Neural progenitor cell (in vitro differentiated cells): ENCODE data around the gene NSUN2. TPM values are rescaled to one million over a fixed set of nuclear protein-coding genes. Genes with fewer than 3 reads are reported as not detected.
"Not testable (repeated sequence)": the region's sequence is repeated elsewhere in the genome, so short reads cannot be mapped to it uniquely, and the experiment has no call there.

Experiments used
- DNase-seq: peaks from one replicate; pipeline ENCODE4 v3.0.0-alpha.2; 2016; ENCODE audit warnings: low spot score
- H2AFZ ChIP-seq: fragments of 200-600 bp; sonication (generic); replicated peaks from 2 replicates; pipeline ENCODE4 v1.6.1; 2016; ENCODE audit warnings: antibody characterized with exemption
- H3F3A ChIP-seq: fragments of 200-600 bp; sonication (generic); 2 replicates; pipeline ENCODE4 v1.6.1; 2016; ENCODE audit warnings: antibody characterized with exemption, low read depth
- H3K27ac ChIP-seq: fragments of 200-600 bp; sonication (generic); 2 replicates; pipeline ENCODE4 v1.5.1; 2016; ENCODE audit warnings: mild to moderate bottlenecking
- H3K27me3 ChIP-seq: fragments of 200-600 bp; sonication (generic); 2 replicates; pipeline ENCODE4 v1.6.1; 2016; ENCODE audit warnings: mild to moderate bottlenecking, moderate library complexity
- H3K36me3 ChIP-seq: fragments of 200-600 bp; sonication (generic); 2 replicates; pipeline ENCODE4 v1.5.1; 2016
- H3K4me1 ChIP-seq: fragments of 200-600 bp; sonication (generic); 2 replicates; pipeline ENCODE4 v1.6.1; 2016; ENCODE audit warnings: mixed run types
- H3K4me2 ChIP-seq: fragments of 200-600 bp; sonication (generic); 2 replicates; pipeline ENCODE4 v1.6.1; 2016
- H3K4me3 ChIP-seq: fragments of 200-600 bp; sonication (generic); 2 replicates; pipeline ENCODE4 v1.5.1; 2016
- H3K79me2 ChIP-seq: fragments of 200-600 bp; sonication (generic); 2 replicates; pipeline ENCODE4 v1.6.1; 2016; ENCODE audit warnings: low read depth
- H3K9ac ChIP-seq: fragments of 200-600 bp; sonication (generic); 2 replicates; pipeline ENCODE4 v1.6.1; 2016
- H3K9me3 ChIP-seq: fragments of 200-600 bp; sonication (generic); 2 replicates; pipeline ENCODE4 v1.5.1; 2016; ENCODE audit warnings: low read depth
- H4K20me1 ChIP-seq: fragments of 200-600 bp; sonication (generic); 2 replicates; pipeline ENCODE4 v1.6.1; 2016; ENCODE audit warnings: low read depth
- H3K27ac Mint-ChIP-seq: 3 replicates; pipeline ENCODE4 v1.8.0; 2021; ENCODE audit warnings: mixed read lengths
- H3K27me3 Mint-ChIP-seq: 2 replicates; pipeline ENCODE4 v1.8.0; 2022; ENCODE audit warnings: low read depth, mild to moderate bottlenecking, inconsistent platforms, moderate library complexity, mixed read lengths; ENCODE audit not compliant: insufficient read depth
- H3K36me3 Mint-ChIP-seq: 3 replicates; pipeline ENCODE4 v1.8.0; 2021; ENCODE audit warnings: mixed read lengths
- H3K4me1 Mint-ChIP-seq: 3 replicates; pipeline ENCODE4 v1.8.0; 2021; ENCODE audit warnings: mixed read lengths
- H3K4me3 Mint-ChIP-seq: 3 replicates; pipeline ENCODE4 v1.8.0; 2021; ENCODE audit warnings: mild to moderate bottlenecking, moderate library complexity, mixed read lengths
- H3K9me3 Mint-ChIP-seq: 3 replicates; pipeline ENCODE4 v1.8.0; 2020; ENCODE audit warnings: mixed read lengths
- CTCF ChIP-seq: fragments of 200-600 bp; sonication (generic); IDR thresholded peaks from 2 replicates; pipeline ENCODE4 v1.5.1; 2017; ENCODE audit warnings: antibody characterized with exemption, mild to moderate bottlenecking
- EZH2 ChIP-seq: fragments of 200-600 bp; sonication (generic); IDR thresholded peaks from 2 replicates; pipeline ENCODE4 v1.6.1; 2017; ENCODE audit warnings: antibody characterized with exemption, mild to moderate bottlenecking, moderate library complexity
- EZH2phosphoT487 ChIP-seq: fragments of 200-600 bp; sonication (generic); IDR thresholded peaks from 2 replicates; pipeline ENCODE4 v1.6.1; 2017; ENCODE audit warnings: antibody characterized with exemption
- total RNA-seq: library from RNA; depleted of rRNA; stranded (reverse); fragments of >200 nt; gene quantifications from 2 replicates; pipeline ENCODE4 v1.2.3, GENCODE V29; 2015; ENCODE audit warnings: low replicate concordance

NSUN2 gene
- total RNA-seq, 1 donor from 2014 or later, result 65.4 TPM

DNA sequence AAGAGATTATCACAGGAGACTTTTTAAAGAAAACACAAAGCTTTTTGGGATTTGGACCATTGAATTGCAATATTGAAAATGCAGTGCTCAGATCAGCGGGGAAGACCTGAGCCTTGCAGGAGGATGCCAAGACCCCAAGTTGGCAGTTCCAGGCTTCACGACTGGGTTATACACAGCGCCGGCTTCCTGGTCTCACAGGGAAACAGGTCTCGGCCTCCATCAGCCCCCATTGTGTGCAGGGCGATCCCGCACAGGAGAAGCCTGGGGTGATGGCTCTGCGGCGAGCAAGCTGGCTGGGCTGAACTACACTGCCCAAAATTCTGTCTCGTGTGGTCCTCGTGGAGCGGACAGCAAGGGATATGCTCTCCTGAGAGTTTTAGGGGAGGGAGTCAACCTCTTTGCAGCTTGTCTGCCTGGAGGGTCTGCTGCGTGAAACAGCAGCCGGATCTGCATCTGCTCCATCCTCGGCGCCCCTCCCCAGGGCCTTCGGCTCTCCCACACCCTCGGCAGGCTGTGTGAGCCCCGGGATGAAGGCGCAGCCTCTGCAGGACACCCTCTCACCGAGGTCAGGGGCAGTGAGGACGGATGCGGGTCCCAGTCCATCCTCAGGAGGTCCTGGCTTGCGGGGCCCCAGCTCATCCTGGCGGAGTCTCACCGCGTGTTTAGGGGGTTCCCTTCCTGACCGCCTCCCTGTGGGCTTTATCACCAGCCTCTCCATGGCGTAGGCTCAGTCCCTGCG, 60.6 kb downstream of the NSUN2 start:
- H3K4me3 Mint-ChIP-seq, result no peak overlapping the region
- no peaks in the 10 kb centered on the region for H4K20me1 ChIP-seq
- H3K27me3 ChIP-seq, result no peaks in the 10 kb centered on the region
- H3K4me2 ChIP-seq, result no peak overlapping the region
- no peaks in the 10 kb centered on the region for H3K79me2 ChIP-seq
- H3K4me1 Mint-ChIP-seq, result peaks cover 8% of the 10 kb centered on the region
- no peak for TF ChIP-seq EZH2
- TF ChIP-seq CTCF, result no peak
- no peak for TF ChIP-seq EZH2phosphoT487
- no peak overlapping the region for H3K9ac ChIP-seq
- peaks cover 10% of the 10 kb centered on the region for H3K27me3 Mint-ChIP-seq
- no peaks in the 10 kb centered on the region for H3K36me3 Mint-ChIP-seq
- H3K36me3 ChIP-seq, result no peaks in the 10 kb centered on the region
- no peak overlapping the region for H3K4me3 ChIP-seq
- H3K4me1 ChIP-seq, result no peaks in the 10 kb centered on the region
- no peaks in the 10 kb centered on the region for H3K9me3 Mint-ChIP-seq
- no peak for DNase-seq
- H3K9me3 ChIP-seq, result no peaks in the 10 kb centered on the region
- H2AFZ ChIP-seq, result no peak overlapping the region
- no peak overlapping the region for H3K27ac ChIP-seq
- no peaks in the 10 kb centered on the region for H3F3A ChIP-seq
- H3K27ac Mint-ChIP-seq, result no peak overlapping the region

DNA sequence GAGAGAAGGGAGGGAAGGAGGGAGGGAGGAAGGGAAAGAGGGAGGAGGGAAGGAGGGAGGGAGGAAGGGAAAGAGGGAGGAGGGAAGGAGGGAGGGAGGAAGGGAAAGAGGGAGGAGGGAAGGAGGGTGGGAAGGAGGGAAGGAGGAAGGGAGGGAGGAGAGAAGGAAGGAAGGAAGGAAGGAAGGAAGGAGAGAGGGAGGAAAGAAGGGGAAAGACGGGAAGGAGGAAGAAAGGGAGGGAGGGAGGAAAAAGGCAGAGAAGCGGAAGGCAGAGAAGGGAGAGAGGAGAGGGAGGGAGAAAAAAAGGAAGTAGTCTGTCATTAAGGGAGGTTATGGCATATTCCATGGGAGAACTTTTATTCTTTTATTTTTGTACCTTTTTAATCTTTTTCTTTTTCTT, 61.2 kb downstream of the NSUN2 start:
- not testable (repeated sequence) for H4K20me1 ChIP-seq, H3K27me3 ChIP-seq, H3K4me1 ChIP-seq, H3K79me2 ChIP-seq, H3K27me3 Mint-ChIP-seq, H3F3A ChIP-seq, H3K27ac ChIP-seq, H3K4me3 Mint-ChIP-seq, H2AFZ ChIP-seq, H3K4me2 ChIP-seq, H3K36me3 Mint-ChIP-seq, H3K9me3 Mint-ChIP-seq, H3K36me3 ChIP-seq, H3K9me3 ChIP-seq, H3K4me1 Mint-ChIP-seq, H3K27ac Mint-ChIP-seq, H3K9ac ChIP-seq, H3K4me3 ChIP-seq, DNase-seq

GRCh38 chr5:6570530-6570929, 62.3 kb downstream of the NSUN2 start:
- no peaks in the 10 kb centered on the region for H3K36me3 Mint-ChIP-seq
- no peaks in the 10 kb centered on the region for H3K27me3 ChIP-seq
- no peak overlapping the region for H3K9ac ChIP-seq
- H2AFZ ChIP-seq, result no peak overlapping the region
- H3K4me1 ChIP-seq, result no peaks in the 10 kb centered on the region
- peaks cover 8% of the 10 kb centered on the region for H3K4me1 Mint-ChIP-seq
- no peak overlapping the region for H3K27ac ChIP-seq
- no peak overlapping the region for H3K27ac Mint-ChIP-seq
- H3F3A ChIP-seq, result no peaks in the 10 kb centered on the region
- TF ChIP-seq EZH2, result no peak
- no peaks in the 10 kb centered on the region for H3K36me3 ChIP-seq
- DNase-seq, result no peak
- H3K4me2 ChIP-seq, result no peak overlapping the region
- no peak overlapping the region for H3K4me3 Mint-ChIP-seq
- H3K9me3 ChIP-seq, result no peaks in the 10 kb centered on the region
- no peaks in the 10 kb centered on the region for H3K9me3 Mint-ChIP-seq
- no peak overlapping the region for H3K4me3 ChIP-seq
- no peaks in the 10 kb centered on the region for H4K20me1 ChIP-seq
- peaks cover 7% of the 10 kb centered on the region for H3K27me3 Mint-ChIP-seq
- no peaks in the 10 kb centered on the region for H3K79me2 ChIP-seq

- Histone ChIP-seq H3K4me1 (no peaks in the 10 kb centered on the region), H3K79me2 (no peaks in the 10 kb centered on the region), H3K9ac (no peak overlapping the region), H2AFZ (no peak overlapping the region), H4K20me1 (no peaks in the 10 kb centered on the region), H3F3A (no peaks in the 10 kb centered on the region), H3K4me2 (no peak overlapping the region), H3K27ac (no peak overlapping the region), H3K9me3 (no peaks in the 10 kb centered on the region), H3K36me3 (no peaks in the 10 kb centered on the region), H3K27me3 (no peaks in the 10 kb centered on the region), H3K4me3 (no peak overlapping the region)
- TF ChIP-seq EZH2, result no peak
- TF ChIP-seq EZH2phosphoT487, result no peak
- no peak for TF ChIP-seq CTCF
- Mint-ChIP-seq H3K27me3 (peaks cover 3% of the 10 kb centered on the region), H3K4me3 (no peak overlapping the region), H3K9me3 (no peaks in the 10 kb centered on the region), H3K4me1 (no peaks in the 10 kb centered on the region), H3K36me3 (no peaks in the 10 kb centered on the region), H3K27ac (no peak overlapping the region)
- no peak for DNase-seq
These were observed 64.0 kb downstream of the NSUN2 start for GRCh38 chr5:6568889-6569288.
